Measurements from ENCODE around the gene MLIP. TPM values are rescaled to one million over a fixed set of nuclear protein-coding genes. Genes with fewer than 3 reads are reported as not detected.

The MLIP gene
- total RNA-seq, 1 experiment from 2014 or later, result 0.59 TPM

- H2AFZ ChIP-seq (ENCODE audit: low read depth, low read length, poor library complexity, severe bottlenecking), result no peak overlapping the region
- H3K4me3 ChIP-seq (replicated peaks in 1 of 2; ENCODE audit: low read depth in 1 of 2, low read length in 2 of 2), result no peak overlapping the region
- CTCF ChIA-PET, result no interaction called here
Measured at GRCh38 chr6:54232703-54233102, 121.5 kb downstream of the MLIP start.

More at GRCh38 chr6:54232703-54233102, 121.5 kb downstream of the MLIP start:
- ATAC-seq, result no peak
- POLR2A ChIA-PET, result no interaction called here
- peaks cover 0 to 3% of the 10 kb centered on the region in 2 experiments; a peak in 1 of 4 replicates for H3K4me1 ChIP-seq (ENCODE audit: control insufficient read depth in 1 of 2, insufficient read depth in 2 of 2, low read length in 2 of 2)
- no peak for DNase-seq (ENCODE audit: low read depth, low spot score)
- RAD21 ChIA-PET (ENCODE audit: low non-redundant PET in 1 of 2, low total read pairs in 2 of 2, uncharacterized antibody in 2 of 2, unreplicated experiment in 2 of 2), result no interaction called here
- no peaks in the 10 kb centered on the region for H3K9me2 ChIP-seq (ENCODE audit: insufficient read depth)
- H4K20me1 ChIP-seq (ENCODE audit: insufficient read depth), result no peaks in the 10 kb centered on the region
- no peak overlapping the region for H3K9ac ChIP-seq (ENCODE audit: low read length)
- no peaks in the 10 kb centered on the region for H3K27me3 ChIP-seq (ENCODE audit: insufficient read depth, low read length)
- H3K9me3 ChIP-seq (ENCODE audit: control insufficient read depth in 1 of 2, insufficient read depth in 1 of 2, low read depth in 1 of 2, low read length in 2 of 2), result no peaks in the 10 kb centered on the region
- no TSS peak for BruUV-seq (replicated peaks)
- TF ChIP-seq SIN3A (IDR thresholded peaks at IDR 0.05; ENCODE audit: low read depth) (no peak), EZH2phosphoT487 (IDR thresholded peaks at IDR 0.05; ENCODE audit: borderline replicate concordance) (no peak), ELF1 (IDR thresholded peaks at IDR 0.05; ENCODE audit: borderline replicate concordance, low read depth) (no peak), TCF7L2 (IDR thresholded peaks at IDR 0.05; ENCODE audit: borderline replicate concordance, extremely low read depth, insufficient read depth, insufficient read length) (no peak), ZFX (IDR thresholded peaks at IDR 0.05) (no peak), CEBPB (IDR thresholded peaks at IDR 0.05; ENCODE audit: low read depth) (no peak), POLR2AphosphoS5 (IDR thresholded peaks at IDR 0.05; ENCODE audit: low read depth, low read length) (no peak), RAD21 (IDR thresholded peaks at IDR 0.05; ENCODE audit: low read depth) (no peak), MAX (IDR thresholded peaks at IDR 0.05) (no peak), POLR2A (IDR thresholded peaks at IDR 0.05; ENCODE audit: borderline replicate concordance, extremely low read depth, insufficient read depth, insufficient read length) (no peak), JUND (IDR thresholded peaks at IDR 0.05) (no peak), EGR1 (IDR thresholded peaks at IDR 0.05; ENCODE audit: low read depth) (no peak), CBX3 (IDR thresholded peaks at IDR 0.05; ENCODE audit: low read depth) (no peak), FOSL1 (IDR thresholded peaks at IDR 0.05; ENCODE audit: low read depth) (no peak), EZH2 (IDR thresholded peaks at IDR 0.05) (no peak)
- TF ChIP-seq, protein P1, sequence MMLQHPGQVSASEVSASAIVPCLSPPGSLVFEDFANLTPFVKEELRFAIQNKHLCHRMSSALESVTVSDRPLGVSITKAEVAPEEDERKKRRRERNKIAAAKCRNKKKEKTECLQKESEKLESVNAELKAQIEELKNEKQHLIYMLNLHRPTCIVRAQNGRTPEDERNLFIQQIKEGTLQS (IDR thresholded peaks at IDR 0.05), result no peak
- TF ChIP-seq, protein P2, sequence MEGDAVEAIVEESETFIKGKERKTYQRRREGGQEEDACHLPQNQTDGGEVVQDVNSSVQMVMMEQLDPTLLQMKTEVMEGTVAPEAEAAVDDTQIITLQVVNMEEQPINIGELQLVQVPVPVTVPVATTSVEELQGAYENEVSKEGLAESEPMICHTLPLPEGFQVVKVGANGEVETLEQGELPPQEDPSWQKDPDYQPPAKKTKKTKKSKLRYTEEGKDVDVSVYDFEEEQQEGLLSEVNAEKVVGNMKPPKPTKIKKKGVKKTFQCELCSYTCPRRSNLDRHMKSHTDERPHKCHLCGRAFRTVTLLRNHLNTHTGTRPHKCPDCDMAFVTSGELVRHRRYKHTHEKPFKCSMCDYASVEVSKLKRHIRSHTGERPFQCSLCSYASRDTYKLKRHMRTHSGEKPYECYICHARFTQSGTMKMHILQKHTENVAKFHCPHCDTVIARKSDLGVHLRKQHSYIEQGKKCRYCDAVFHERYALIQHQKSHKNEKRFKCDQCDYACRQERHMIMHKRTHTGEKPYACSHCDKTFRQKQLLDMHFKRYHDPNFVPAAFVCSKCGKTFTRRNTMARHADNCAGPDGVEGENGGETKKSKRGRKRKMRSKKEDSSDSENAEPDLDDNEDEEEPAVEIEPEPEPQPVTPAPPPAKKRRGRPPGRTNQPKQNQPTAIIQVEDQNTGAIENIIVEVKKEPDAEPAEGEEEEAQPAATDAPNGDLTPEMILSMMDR (IDR thresholded peaks at IDR 0.05 in 2 of 3, conservative IDR thresholded peaks at IDR 0.05 in 1 of 3; ENCODE audit: borderline replicate concordance in 1 of 3, insufficient read depth in 1 of 3, low read depth in 2 of 3, low read length in 2 of 3), result no peak
- TF ChIP-seq, protein P3, sequence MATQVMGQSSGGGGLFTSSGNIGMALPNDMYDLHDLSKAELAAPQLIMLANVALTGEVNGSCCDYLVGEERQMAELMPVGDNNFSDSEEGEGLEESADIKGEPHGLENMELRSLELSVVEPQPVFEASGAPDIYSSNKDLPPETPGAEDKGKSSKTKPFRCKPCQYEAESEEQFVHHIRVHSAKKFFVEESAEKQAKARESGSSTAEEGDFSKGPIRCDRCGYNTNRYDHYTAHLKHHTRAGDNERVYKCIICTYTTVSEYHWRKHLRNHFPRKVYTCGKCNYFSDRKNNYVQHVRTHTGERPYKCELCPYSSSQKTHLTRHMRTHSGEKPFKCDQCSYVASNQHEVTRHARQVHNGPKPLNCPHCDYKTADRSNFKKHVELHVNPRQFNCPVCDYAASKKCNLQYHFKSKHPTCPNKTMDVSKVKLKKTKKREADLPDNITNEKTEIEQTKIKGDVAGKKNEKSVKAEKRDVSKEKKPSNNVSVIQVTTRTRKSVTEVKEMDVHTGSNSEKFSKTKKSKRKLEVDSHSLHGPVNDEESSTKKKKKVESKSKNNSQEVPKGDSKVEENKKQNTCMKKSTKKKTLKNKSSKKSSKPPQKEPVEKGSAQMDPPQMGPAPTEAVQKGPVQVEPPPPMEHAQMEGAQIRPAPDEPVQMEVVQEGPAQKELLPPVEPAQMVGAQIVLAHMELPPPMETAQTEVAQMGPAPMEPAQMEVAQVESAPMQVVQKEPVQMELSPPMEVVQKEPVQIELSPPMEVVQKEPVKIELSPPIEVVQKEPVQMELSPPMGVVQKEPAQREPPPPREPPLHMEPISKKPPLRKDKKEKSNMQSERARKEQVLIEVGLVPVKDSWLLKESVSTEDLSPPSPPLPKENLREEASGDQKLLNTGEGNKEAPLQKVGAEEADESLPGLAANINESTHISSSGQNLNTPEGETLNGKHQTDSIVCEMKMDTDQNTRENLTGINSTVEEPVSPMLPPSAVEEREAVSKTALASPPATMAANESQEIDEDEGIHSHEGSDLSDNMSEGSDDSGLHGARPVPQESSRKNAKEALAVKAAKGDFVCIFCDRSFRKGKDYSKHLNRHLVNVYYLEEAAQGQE (IDR thresholded peaks at IDR 0.05; ENCODE audit: low read depth), result no peak
- H3K27ac ChIP-seq (ENCODE audit: low read depth, low read length), result no peak overlapping the region
- no peak overlapping the region for H3K4me2 ChIP-seq (ENCODE audit: low read length)
- no peaks in the 10 kb centered on the region for H3K36me3 ChIP-seq (ENCODE audit: control insufficient read depth in 1 of 2, insufficient read depth in 2 of 2, low read length in 2 of 2)
- H3K79me2 ChIP-seq (ENCODE audit: insufficient read depth, low read length), result no peaks in the 10 kb centered on the region
- intact Hi-C loops (cut with micrococcal nuclease), result no loop called here

All from HCT116 (cell line).